PFSK-1 (cell line): ENCODE results near the gene CCR5AS.

ENCODE experiments used
- FOXP2 ChIP-seq: optimal IDR thresholded peaks from 2 replicates; pipeline ENCODE3; 2011; ENCODE audit warnings: borderline replicate concordance, control low read depth, inconsistent platforms; ENCODE audit not compliant: insufficient read depth; ENCODE audit errors: extremely low read length, extremely low read depth
- POLR2AphosphoS5 ChIP-seq: IDR thresholded peaks from 2 replicates; pipeline ENCODE4 v1.6.1; 2012; ENCODE audit warnings: low read depth, mild to moderate bottlenecking, control low read depth, low read length, moderate library complexity
- SIN3A ChIP-seq: IDR thresholded peaks from 2 replicates; pipeline ENCODE4 v1.6.1; 2012; ENCODE audit warnings: mild to moderate bottlenecking, low read length, moderate library complexity, borderline replicate concordance; ENCODE audit not compliant: insufficient read depth
- TAF1 ChIP-seq: IDR thresholded peaks from 2 replicates; pipeline ENCODE4 v1.6.1; 2012; ENCODE audit warnings: low read length, control low read depth, borderline replicate concordance; ENCODE audit not compliant: insufficient read depth
- TF ChIP-seq, protein P1 (sequence below), 2 experiments: IDR thresholded peaks; 2 replicates each; pipeline versions ENCODE4 v1.6.1 to v1.8.0; 2011 to 2012; ENCODE audit warnings: low read depth in 2 of 2, low read length in 2 of 2, control low read depth in 1 of 2, inconsistent platforms in 1 of 2, mild to moderate bottlenecking in 1 of 2, moderate library complexity in 1 of 2; ENCODE audit not compliant: insufficient read depth in 1 of 2

The CCR5AS gene

GRCh38 chr3:46395210-46395661 lies 11.6 kb downstream of the CCR5AS start:
- TF ChIP-seq SIN3A (no peak), TAF1 (no peak), FOXP2 (no peak), POLR2AphosphoS5 (no peak)
- TF ChIP-seq, protein P1, sequence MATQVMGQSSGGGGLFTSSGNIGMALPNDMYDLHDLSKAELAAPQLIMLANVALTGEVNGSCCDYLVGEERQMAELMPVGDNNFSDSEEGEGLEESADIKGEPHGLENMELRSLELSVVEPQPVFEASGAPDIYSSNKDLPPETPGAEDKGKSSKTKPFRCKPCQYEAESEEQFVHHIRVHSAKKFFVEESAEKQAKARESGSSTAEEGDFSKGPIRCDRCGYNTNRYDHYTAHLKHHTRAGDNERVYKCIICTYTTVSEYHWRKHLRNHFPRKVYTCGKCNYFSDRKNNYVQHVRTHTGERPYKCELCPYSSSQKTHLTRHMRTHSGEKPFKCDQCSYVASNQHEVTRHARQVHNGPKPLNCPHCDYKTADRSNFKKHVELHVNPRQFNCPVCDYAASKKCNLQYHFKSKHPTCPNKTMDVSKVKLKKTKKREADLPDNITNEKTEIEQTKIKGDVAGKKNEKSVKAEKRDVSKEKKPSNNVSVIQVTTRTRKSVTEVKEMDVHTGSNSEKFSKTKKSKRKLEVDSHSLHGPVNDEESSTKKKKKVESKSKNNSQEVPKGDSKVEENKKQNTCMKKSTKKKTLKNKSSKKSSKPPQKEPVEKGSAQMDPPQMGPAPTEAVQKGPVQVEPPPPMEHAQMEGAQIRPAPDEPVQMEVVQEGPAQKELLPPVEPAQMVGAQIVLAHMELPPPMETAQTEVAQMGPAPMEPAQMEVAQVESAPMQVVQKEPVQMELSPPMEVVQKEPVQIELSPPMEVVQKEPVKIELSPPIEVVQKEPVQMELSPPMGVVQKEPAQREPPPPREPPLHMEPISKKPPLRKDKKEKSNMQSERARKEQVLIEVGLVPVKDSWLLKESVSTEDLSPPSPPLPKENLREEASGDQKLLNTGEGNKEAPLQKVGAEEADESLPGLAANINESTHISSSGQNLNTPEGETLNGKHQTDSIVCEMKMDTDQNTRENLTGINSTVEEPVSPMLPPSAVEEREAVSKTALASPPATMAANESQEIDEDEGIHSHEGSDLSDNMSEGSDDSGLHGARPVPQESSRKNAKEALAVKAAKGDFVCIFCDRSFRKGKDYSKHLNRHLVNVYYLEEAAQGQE (IDR thresholded peaks at IDR 0.05; ENCODE audit: insufficient read depth in 1 of 2, low read depth in 2 of 2, low read length in 2 of 2), result no peak

DNA sequence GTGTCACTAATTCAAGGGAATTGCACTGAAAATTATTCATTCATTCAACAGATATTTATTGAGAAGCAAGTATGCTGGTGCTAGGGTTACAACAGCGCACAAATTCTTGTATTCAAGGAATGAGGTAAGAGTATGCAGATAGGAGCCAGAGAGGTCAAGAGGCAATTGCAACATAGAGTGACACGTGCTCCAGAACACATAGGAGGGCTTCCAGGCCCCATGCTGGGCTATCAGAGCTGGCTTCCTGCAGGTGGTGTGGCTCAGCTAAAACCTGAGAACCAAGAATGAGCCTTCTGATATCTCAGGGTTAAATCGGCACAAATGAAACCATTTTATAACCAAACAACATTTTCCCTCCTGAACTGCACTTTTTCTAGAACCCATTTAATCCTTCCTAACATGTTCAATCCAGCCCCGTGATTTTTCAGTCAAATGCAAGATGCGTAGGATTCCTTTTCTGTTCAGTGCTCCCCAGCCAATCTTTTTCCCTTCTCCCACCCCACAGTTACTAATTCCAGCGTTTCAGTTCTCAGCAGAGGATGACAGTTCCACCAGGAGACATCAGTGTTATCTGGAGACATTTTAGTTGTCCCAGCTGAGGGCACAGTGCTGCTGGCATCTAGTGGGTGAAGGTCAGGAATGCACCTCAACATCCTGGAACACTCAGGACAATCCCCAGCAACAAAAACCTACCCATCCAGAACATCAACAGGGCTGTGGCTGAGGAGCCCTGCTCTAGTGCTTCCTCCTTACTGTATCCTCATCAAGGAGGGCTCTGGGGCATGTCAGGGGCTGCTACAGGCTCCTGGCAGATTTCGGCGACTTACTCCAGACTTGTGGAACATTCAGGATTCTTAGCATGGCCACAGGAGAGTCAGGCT lies 13.1 kb downstream of the CCR5AS start:
- no peak for TF ChIP-seq TAF1
- no peak for TF ChIP-seq SIN3A
- no peak for TF ChIP-seq FOXP2
- TF ChIP-seq POLR2AphosphoS5, result no peak
- TF ChIP-seq, protein P1 (IDR thresholded peaks at IDR 0.05; ENCODE audit: insufficient read depth in 1 of 2, low read depth in 2 of 2, low read length in 2 of 2), result no peak

DNA sequence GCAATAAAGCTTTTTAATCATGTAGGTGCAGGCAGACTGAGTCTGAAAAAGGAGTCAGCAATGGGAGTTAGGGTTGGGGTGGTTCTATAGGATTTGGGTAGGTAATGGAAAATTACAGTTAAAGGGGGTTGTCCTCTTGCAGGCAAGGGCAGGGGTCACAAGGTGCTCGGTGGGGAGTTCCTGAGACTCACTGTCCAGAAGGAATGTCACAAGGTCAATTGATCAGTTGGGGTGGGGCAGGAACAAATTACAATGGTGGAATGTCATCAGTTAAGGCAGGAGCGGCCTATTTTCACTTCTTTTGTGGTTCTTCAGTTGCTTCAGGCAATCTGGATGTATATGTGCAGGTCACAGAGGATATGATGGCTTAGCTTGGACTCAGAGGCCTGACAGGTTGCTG lies 13.9 kb downstream of the CCR5AS start:
- TF ChIP-seq POLR2AphosphoS5, result no peak
- no peak for TF ChIP-seq SIN3A
- no peak for TF ChIP-seq TAF1
- TF ChIP-seq FOXP2, result no peak
- TF ChIP-seq, protein P1 (IDR thresholded peaks at IDR 0.05; ENCODE audit: insufficient read depth in 1 of 2, low read depth in 2 of 2, low read length in 2 of 2), result no peak

DNA sequence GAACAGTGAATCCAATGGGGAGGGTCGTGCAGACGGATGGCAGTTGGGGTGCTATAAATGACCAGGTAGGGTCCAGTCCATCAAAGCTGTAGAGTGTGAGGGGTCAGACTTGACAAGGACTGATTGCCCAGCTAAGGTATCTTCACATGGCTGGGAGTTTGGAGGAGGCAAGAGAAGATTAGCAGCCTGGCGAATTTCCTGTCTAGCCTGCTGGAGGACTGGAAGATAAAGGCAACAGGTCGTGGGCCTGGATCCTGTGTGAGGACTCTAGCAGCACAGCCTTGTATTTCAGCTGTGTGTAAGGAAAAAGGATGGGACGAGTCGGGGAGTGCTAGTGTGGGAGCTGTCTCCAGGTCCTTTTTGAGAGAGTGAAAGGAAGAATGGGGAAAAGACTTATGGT lies 17.6 kb downstream of the CCR5AS start:
- TF ChIP-seq TAF1 (no peak), SIN3A (no peak), FOXP2 (no peak), POLR2AphosphoS5 (no peak)
- TF ChIP-seq, protein P1 (IDR thresholded peaks at IDR 0.05; ENCODE audit: insufficient read depth in 1 of 2, low read depth in 2 of 2, low read length in 2 of 2), result no peak
